GM18907 (cell line): Measurements from ENCODE around the gene P3H2.
"Not testable (repeated sequence)": the region's sequence is repeated elsewhere in the genome, so short reads cannot be mapped to it uniquely, and the experiment has no call there.

Experiments used
- ATAC-seq: cut with Tn5 transposase; IDR thresholded peaks from one replicate; pipeline ENCODE4 v1.9.1; 2021; ENCODE audit warnings: mild to moderate bottlenecking, moderate library complexity; ENCODE audit not compliant: unreplicated experiment

P3H2 gene

GRCh38 chr3:190120269-190121060 lies at the start of gene P3H2:
P3H2 (minus strand) TSS chr3:190120897; CDS start chr3:190120731, 166 bp downstream.
- ATAC-seq = peak; percentile 79

GRCh38 chr3:190169877-190170276 lies 49.2 kb upstream of the P3H2 start:
- peak; percentile 92 for ATAC-seq

GRCh38 chr3:190169243-190169642 lies 48.5 kb upstream of the P3H2 start:
- peak; percentile 28 for ATAC-seq

GRCh38 chr3:190167936-190168680 lies 47.4 kb upstream of the P3H2 start:
- ATAC-seq = no peak

GRCh38 chr3:190166948-190167347 lies 46.3 kb upstream of the P3H2 start:
- no peak for ATAC-seq

GRCh38 chr3:190165253-190165652 lies 44.6 kb upstream of the P3H2 start:
- ATAC-seq = no peak

GRCh38 chr3:190162013-190162412 lies 41.3 kb upstream of the P3H2 start:
- ATAC-seq = not testable (repeated sequence)

GRCh38 chr3:190159902-190160435 lies 39.3 kb upstream of the P3H2 start:
- no peak for ATAC-seq

- no peak for ATAC-seq
Observed at GRCh38 chr3:190158261-190158660, 37.6 kb upstream of the P3H2 start.

GRCh38 chr3:190155752-190156151 lies 35.1 kb upstream of the P3H2 start:
- no peak for ATAC-seq

GRCh38 chr3:190150681-190151080 lies 30.0 kb upstream of the P3H2 start:
- ATAC-seq = no peak

GRCh38 chr3:190149830-190150619 lies 29.3 kb upstream of the P3H2 start:
- not testable (repeated sequence) for ATAC-seq

- not testable (repeated sequence) for ATAC-seq
Observed at GRCh38 chr3:190144793-190145192, 24.1 kb upstream of the P3H2 start.

GRCh38 chr3:190142041-190142440 lies 21.3 kb upstream of the P3H2 start:
- ATAC-seq = no peak

- no peak for ATAC-seq
Observed at GRCh38 chr3:190139365-190139764, 18.7 kb upstream of the P3H2 start.

GRCh38 chr3:190132371-190132770 lies 11.7 kb upstream of the P3H2 start:
- no peak for ATAC-seq

GRCh38 chr3:190131329-190131728 lies 10.6 kb upstream of the P3H2 start:
- ATAC-seq = no peak

GRCh38 chr3:190130696-190131095 lies 10.0 kb upstream of the P3H2 start:
- ATAC-seq = no peak

GRCh38 chr3:190130037-190130436 lies 9.3 kb upstream of the P3H2 start:
- no peak for ATAC-seq

GRCh38 chr3:190127797-190128196 lies 7.1 kb upstream of the P3H2 start:
- ATAC-seq = no peak

GRCh38 chr3:190127195-190127594 lies 6.5 kb upstream of the P3H2 start:
- no peak for ATAC-seq
